Measurements from ENCODE around the gene BORCS6. TPM values are rescaled to one million over a fixed set of nuclear protein-coding genes. Genes with fewer than 3 reads are reported as not detected.

BORCS6 gene
- total and polyA plus RNA-seq, 9 of the 15 experiments (the other 6 are each of a cell fraction or from before 2014, with no cell fraction given) = 0.01 to 7.4 (median 2.3) TPM

GRCh38 chr17:8189711-8190477 lies at the start of gene BORCS6 (continued):
- TF ChIP-seq UBTF (IDR thresholded peaks at IDR 0.05; ENCODE audit: borderline replicate concordance in 1 of 2, low read depth in 2 of 2, low read length in 2 of 2) (peak; percentile 87 to 91; a peak in 3 of 4 replicates), HEY1 (CRISPR knock-in tag; IDR thresholded peaks at IDR 0.05; ENCODE audit: borderline replicate concordance) (no peak), POLR2G (IDR thresholded peaks at IDR 0.05; ENCODE audit: low read depth, low read length) (peak; percentile 90), ZBTB11 (CRISPR knock-in tag; IDR thresholded peaks at IDR 0.05) (peak in 1 of 3 experiments; percentile 59; a peak in 1 of 6 replicates), KLF6 (CRISPR knock-in tag; IDR thresholded peaks at IDR 0.05; ENCODE audit: borderline replicate concordance) (peak; percentile 48; the same call in 1 of the 2 replicates), SOX6 (IDR thresholded peaks at IDR 0.05) (peak; percentile 15; the same call in 1 of the 2 replicates), CREM (IDR thresholded peaks at IDR 0.05; ENCODE audit: low read depth) (peak; percentile 12; the same call in 1 of the 2 replicates), ZBTB17 (CRISPR knock-in tag; IDR thresholded peaks at IDR 0.05) (0 out of 2 replicates have a peak, but pooled peaks have one; percentile 26), E2F1 (CRISPR knock-in tag; IDR thresholded peaks at IDR 0.05) (no peak), KAT8 (IDR thresholded peaks at IDR 0.05; ENCODE audit: low read depth) (no peak), SP2 (IDR thresholded peaks at IDR 0.05; ENCODE audit: extremely low read depth, low read depth, low read length, poor library complexity, severe bottlenecking) (peak; percentile 22), ZNF347 (CRISPR knock-in tag; IDR thresholded peaks at IDR 0.05; ENCODE audit: low read depth) (no peak), ZFX (CRISPR knock-in tag; IDR thresholded peaks at IDR 0.05) (peak; percentile 71), TRIM24 (IDR thresholded peaks at IDR 0.05) (peak in 1 of 2 experiments; percentile 70; a peak in 1 of 4 replicates), ZBED1 (IDR thresholded peaks at IDR 0.05) (no peak), THAP7 (CRISPR knock-in tag; IDR thresholded peaks at IDR 0.05) (no peak), FOS (IDR thresholded peaks at IDR 0.05; ENCODE audit: extremely low read depth, insufficient read length) (peak; percentile 82), SMARCA5 (IDR thresholded peaks at IDR 0.05) (no peak), POLR2A (conservative IDR thresholded peaks at IDR 0.05) (peak; percentile 73), POLR2AphosphoS2 (IDR thresholded peaks at IDR 0.05; ENCODE audit: low read length) (no peak), EWSR1 (IDR thresholded peaks at IDR 0.05; ENCODE audit: borderline replicate concordance, low read depth, partially characterized antibody) (no peak)
